ENCODE results near the gene UBE2QL1. TPM values are rescaled to one million over a fixed set of nuclear protein-coding genes. Genes with fewer than 3 reads are reported as not detected.

UBE2QL1 gene
- total and polyA plus RNA-seq, 2 donors from 2014 or later = 0.31 to 4.8 TPM

GRCh38 chr5:6516823-6517222, 68.2 kb downstream of the UBE2QL1 start:
- H3K9ac ChIP-seq (ENCODE audit: low read length in 3 of 3) = no peak overlapping the region
- no peaks in the 10 kb centered on the region for H3K4me1 ChIP-seq (ENCODE audit: control insufficient read depth in 2 of 3, insufficient read depth in 2 of 3, low read depth in 1 of 3, low read length in 3 of 3)
- no peak for TF ChIP-seq CTCF (IDR thresholded peaks at IDR 0.05; ENCODE audit: borderline replicate concordance, extremely low read depth, insufficient read depth)
- intact Hi-C loops (cut with DNase I) = no loop called here
- no peak for DNase-seq
- H3K4me3 ChIP-seq (ENCODE audit: low read length in 3 of 3) = no peak overlapping the region
- H3K9me3 ChIP-seq (ENCODE audit: control insufficient read depth in 2 of 3, insufficient read depth in 1 of 3, low read length in 3 of 3) = no peaks in the 10 kb centered on the region
- no peak for FAIRE-seq
- no peaks in the 10 kb centered on the region for H3K27me3 ChIP-seq (ENCODE audit: control insufficient read depth, insufficient read depth, low read length)
- H3K27ac ChIP-seq (ENCODE audit: low read depth in 2 of 2, low read length in 2 of 2) = no peak overlapping the region
- no peaks in the 10 kb centered on the region for H3K36me3 ChIP-seq (ENCODE audit: control insufficient read depth in 2 of 3, insufficient read depth in 3 of 3, low read length in 3 of 3)

GRCh38 chr5:6517510-6517909, 68.9 kb downstream of the UBE2QL1 start:
- no peaks in the 10 kb centered on the region for H3K27me3 ChIP-seq (ENCODE audit: control insufficient read depth, insufficient read depth, low read length)
- H3K36me3 ChIP-seq (ENCODE audit: control insufficient read depth in 2 of 3, insufficient read depth in 3 of 3, low read length in 3 of 3) = no peaks in the 10 kb centered on the region
- no peak overlapping the region for H3K27ac ChIP-seq (ENCODE audit: low read depth in 2 of 2, low read length in 2 of 2)
- H3K9ac ChIP-seq (ENCODE audit: low read length in 3 of 3) = no peak overlapping the region
- no peak for FAIRE-seq
- no peak for TF ChIP-seq CTCF (IDR thresholded peaks at IDR 0.05; ENCODE audit: borderline replicate concordance, extremely low read depth, insufficient read depth)
- H3K9me3 ChIP-seq (ENCODE audit: control insufficient read depth in 2 of 3, insufficient read depth in 1 of 3, low read length in 3 of 3) = no peaks in the 10 kb centered on the region
- no peak overlapping the region for H3K4me3 ChIP-seq (ENCODE audit: low read length in 3 of 3)
- intact Hi-C loops (cut with DNase I) = no loop called here
- no peak for DNase-seq
- no peaks in the 10 kb centered on the region for H3K4me1 ChIP-seq (ENCODE audit: control insufficient read depth in 2 of 3, insufficient read depth in 2 of 3, low read depth in 1 of 3, low read length in 3 of 3)

GRCh38 chr5:6518298-6519057, 69.8 kb downstream of the UBE2QL1 start:
- Histone ChIP-seq H3K27me3 (ENCODE audit: control insufficient read depth, insufficient read depth, low read length) (no peaks in the 10 kb centered on the region), H3K27ac (ENCODE audit: low read depth in 2 of 2, low read length in 2 of 2) (no peak overlapping the region), H3K4me3 (ENCODE audit: low read length in 3 of 3) (no peak overlapping the region), H3K9me3 (ENCODE audit: control insufficient read depth in 2 of 3, insufficient read depth in 1 of 3, low read length in 3 of 3) (no peaks in the 10 kb centered on the region), H3K9ac (ENCODE audit: low read length in 3 of 3) (no peak overlapping the region), H3K4me1 (ENCODE audit: control insufficient read depth in 2 of 3, insufficient read depth in 2 of 3, low read depth in 1 of 3, low read length in 3 of 3) (no peaks in the 10 kb centered on the region), H3K36me3 (ENCODE audit: control insufficient read depth in 2 of 3, insufficient read depth in 3 of 3, low read length in 3 of 3) (no peaks in the 10 kb centered on the region)
- intact Hi-C loops (cut with DNase I) = no loop called here
- DNase-seq = peak in 1 of 5 donors; percentile 19
- no peak for TF ChIP-seq CTCF (IDR thresholded peaks at IDR 0.05; ENCODE audit: borderline replicate concordance, extremely low read depth, insufficient read depth)
- no peak for FAIRE-seq
